Tracheal epithelial cell (primary cell): ENCODE results near the gene TIGD6. TPM values are rescaled to one million over a fixed set of nuclear protein-coding genes. Genes with fewer than 3 reads are reported as not detected.

Experiments
- total RNA-seq: library from RNA; depleted of rRNA; stranded (reverse); fragments of >200 nt; gene quantifications from 2 replicates; pipeline ENCODE4 v1.2.1, GENCODE V29; 2014

Gene TIGD6
- total RNA-seq = 3.9 and 5.8 TPM in 2 replicates

GRCh38 chr5:150000256-150000989, at the start of gene TIGD6, which contains the start of gene HMGXB3:
Gene TIGD6, minus strand, starts transcription at chr5:150000654. Its CDS starts 4,306 bp downstream, at chr5:149996348.
Gene HMGXB3, plus strand, starts transcription at chr5:150000739. Its CDS starts 4,114 bp downstream, at chr5:150004853.

GRCh38 chr5:149960272-149961185, 39.9 kb downstream of the TIGD6 start, which contains the start of gene SLC26A2:
Gene SLC26A2, plus strand, starts transcription at chr5:149960758. Its CDS starts 16,895 bp downstream, at chr5:149977653.

DNA sequence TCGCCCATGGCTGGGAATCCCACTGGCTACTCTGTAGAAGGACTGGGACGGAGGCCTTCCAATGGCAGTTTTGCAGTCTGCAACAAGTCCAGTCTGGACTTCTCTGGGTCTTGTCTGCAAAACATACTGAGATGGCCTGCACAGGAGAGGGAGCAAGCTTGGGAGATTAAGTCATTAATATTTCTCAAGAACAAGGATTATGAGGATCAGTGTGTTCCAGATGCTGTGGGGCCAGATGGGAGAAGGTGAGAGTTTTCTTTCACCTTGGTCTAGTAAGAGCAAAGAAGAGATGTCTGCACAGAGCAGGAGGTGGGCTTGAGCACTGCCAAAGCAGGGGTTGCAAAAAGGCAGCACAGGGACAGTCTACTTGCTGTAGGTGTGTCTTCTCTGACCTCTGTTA, 55.8 kb downstream of the TIGD6 start, which contains the start of gene PDE6A:
TSS of gene PDE6A (minus strand) at position 128 of the 400 bp plus-strand sequence. CDS start at position 8, 120 bp downstream.

Other genes starting within 250 kb of the TIGD6 start
- under 0.01 TPM in 1 of 2 replicates, not detected in the other for gene PDE6A, start 55.9 kb downstream of the TIGD6 start, total RNA-seq
- 4.0 and 22.2 TPM in 2 replicates for gene SLC26A2, start 39.9 kb downstream of the TIGD6 start, total RNA-seq
- 33.5 and 36.9 TPM in 2 replicates for gene HMGXB3, start 85 bp upstream of the TIGD6 start, total RNA-seq
- under 0.01 TPM in 1 of 2 replicates, not detected in the other for gene CSF1R, start 85.9 kb upstream of the TIGD6 start, total RNA-seq
- under 0.01 and 0.24 TPM in 2 replicates for gene PDGFRB, start 155.2 kb upstream of the TIGD6 start, total RNA-seq
- under 0.01 TPM in 1 of 2 replicates, not detected in the other for gene CDX1, start 166.1 kb upstream of the TIGD6 start, total RNA-seq
- under 0.01 TPM in 1 of 2 replicates, not detected in the other for gene SLC6A7, start 189.4 kb upstream of the TIGD6 start, total RNA-seq